ENCODE data around the gene ADPGK.
"Not testable (repeated sequence)": the region's sequence is repeated elsewhere in the genome, so short reads cannot be mapped to it uniquely, and the experiment has no call there.

The ADPGK gene

GRCh38 chr15:72807346-72807745, 23.8 kb upstream of the ADPGK start:
- not testable (repeated sequence) for H3K27ac ChIP-seq (ENCODE audit: low read length); H3K4me3 ChIP-seq (ENCODE audit: low read length); H3K9me3 ChIP-seq (ENCODE audit: control insufficient read depth, insufficient read depth, low read length); DNase-seq (ENCODE audit: low read depth, low spot score); H3K27me3 ChIP-seq (ENCODE audit: control insufficient read depth, insufficient read depth, low read length); H3K36me3 ChIP-seq (ENCODE audit: control insufficient read depth, insufficient read depth, low read length); H3K4me1 ChIP-seq (ENCODE audit: control insufficient read depth, insufficient read depth, low read length)
- WGBS (ENCODE audit: insufficient coverage, insufficient read length) = no CpG with 5 or more reads among the region's 22 CpGs

- no peak for DNase-seq (ENCODE audit: low read depth, low spot score)
- Histone ChIP-seq H3K9me3 (ENCODE audit: control insufficient read depth, insufficient read depth, low read length) (no peaks in the 10 kb centered on the region), H3K27me3 (ENCODE audit: control insufficient read depth, insufficient read depth, low read length) (no peaks in the 10 kb centered on the region), H3K4me1 (ENCODE audit: control insufficient read depth, insufficient read depth, low read length) (no peaks in the 10 kb centered on the region), H3K4me3 (ENCODE audit: low read length) (no peak overlapping the region), H3K27ac (ENCODE audit: low read length) (no peak overlapping the region), H3K36me3 (ENCODE audit: control insufficient read depth, insufficient read depth, low read length) (no peaks in the 10 kb centered on the region)
- no CpG with 5 or more reads among the region's 1 CpG for WGBS (ENCODE audit: insufficient coverage, insufficient read length)
Measured at GRCh38 chr15:72803006-72803405, 19.4 kb upstream of the ADPGK start.

GRCh38 chr15:72801590-72802325, 18.2 kb upstream of the ADPGK start:
- no peaks in the 10 kb centered on the region for H3K36me3 ChIP-seq (ENCODE audit: control insufficient read depth, insufficient read depth, low read length)
- no peaks in the 10 kb centered on the region for H3K9me3 ChIP-seq (ENCODE audit: control insufficient read depth, insufficient read depth, low read length)
- DNase-seq (ENCODE audit: low read depth, low spot score) = no peak
- no peak overlapping the region for H3K27ac ChIP-seq (ENCODE audit: low read length)
- no peaks in the 10 kb centered on the region for H3K27me3 ChIP-seq (ENCODE audit: control insufficient read depth, insufficient read depth, low read length)
- WGBS (ENCODE audit: insufficient coverage, insufficient read length) = no CpG with 5 or more reads among the region's 7 CpGs
- H3K4me1 ChIP-seq (ENCODE audit: control insufficient read depth, insufficient read depth, low read length) = no peaks in the 10 kb centered on the region
- H3K4me3 ChIP-seq (ENCODE audit: low read length) = no peak overlapping the region

GRCh38 chr15:72800833-72801481, 17.4 kb upstream of the ADPGK start:
- no peaks in the 10 kb centered on the region for H3K36me3 ChIP-seq (ENCODE audit: control insufficient read depth, insufficient read depth, low read length)
- no peaks in the 10 kb centered on the region for H3K9me3 ChIP-seq (ENCODE audit: control insufficient read depth, insufficient read depth, low read length)
- H3K27me3 ChIP-seq (ENCODE audit: control insufficient read depth, insufficient read depth, low read length) = peaks cover 3% of the 10 kb centered on the region; the same call in 1 of the 2 replicates
- no peak overlapping the region for H3K27ac ChIP-seq (ENCODE audit: low read length)
- no CpG with 5 or more reads among the region's 8 CpGs for WGBS (ENCODE audit: insufficient coverage, insufficient read length)
- DNase-seq (ENCODE audit: low read depth, low spot score) = no peak
- H3K4me1 ChIP-seq (ENCODE audit: control insufficient read depth, insufficient read depth, low read length) = no peaks in the 10 kb centered on the region
- H3K4me3 ChIP-seq (ENCODE audit: low read length) = no peak overlapping the region

GRCh38 chr15:72797834-72798233, 14.3 kb upstream of the ADPGK start:
- no CpG with 5 or more reads among the region's 6 CpGs for WGBS (ENCODE audit: insufficient coverage, insufficient read length)
- no peaks in the 10 kb centered on the region for H3K36me3 ChIP-seq (ENCODE audit: control insufficient read depth, insufficient read depth, low read length)
- H3K27ac ChIP-seq (ENCODE audit: low read length) = no peak overlapping the region
- DNase-seq (ENCODE audit: low read depth, low spot score) = no peak
- H3K4me3 ChIP-seq (ENCODE audit: low read length) = no peak overlapping the region
- peaks cover 3% of the 10 kb centered on the region; the same call in 1 of the 2 replicates for H3K27me3 ChIP-seq (ENCODE audit: control insufficient read depth, insufficient read depth, low read length)
- no peaks in the 10 kb centered on the region for H3K4me1 ChIP-seq (ENCODE audit: control insufficient read depth, insufficient read depth, low read length)
- H3K9me3 ChIP-seq (ENCODE audit: control insufficient read depth, insufficient read depth, low read length) = no peaks in the 10 kb centered on the region

- no peak overlapping the region for H3K27ac ChIP-seq (ENCODE audit: low read length)
- H3K27me3 ChIP-seq (ENCODE audit: control insufficient read depth, insufficient read depth, low read length) = peaks cover 3% of the 10 kb centered on the region; the same call in 1 of the 2 replicates
- WGBS (ENCODE audit: insufficient coverage, insufficient read length) = no CpG with 5 or more reads among the region's 12 CpGs
- no peaks in the 10 kb centered on the region for H3K36me3 ChIP-seq (ENCODE audit: control insufficient read depth, insufficient read depth, low read length)
- H3K4me3 ChIP-seq (ENCODE audit: low read length) = peak overlapping the region; percentile 50; the same call in 1 of the 2 replicates
- H3K9me3 ChIP-seq (ENCODE audit: control insufficient read depth, insufficient read depth, low read length) = no peaks in the 10 kb centered on the region
- no peak for DNase-seq (ENCODE audit: low read depth, low spot score)
- no peaks in the 10 kb centered on the region for H3K4me1 ChIP-seq (ENCODE audit: control insufficient read depth, insufficient read depth, low read length)
Measured at GRCh38 chr15:72797338-72797689, 13.8 kb upstream of the ADPGK start.

- no CpG with 5 or more reads among the region's 72 CpGs for WGBS (ENCODE audit: insufficient coverage, insufficient read length)
- no peak for DNase-seq (ENCODE audit: low read depth, low spot score)
- no peak overlapping the region for H3K27ac ChIP-seq (ENCODE audit: low read length)
Measured at GRCh38 chr15:72796515-72797337, 13.2 kb upstream of the ADPGK start.

GRCh38 chr15:72796210-72796514, 12.6 kb upstream of the ADPGK start:
- no CpG with 5 or more reads among the region's 7 CpGs for WGBS (ENCODE audit: insufficient coverage, insufficient read length)
- H3K27me3 ChIP-seq (ENCODE audit: control insufficient read depth, insufficient read depth, low read length) = peaks cover 3% of the 10 kb centered on the region; the same call in 1 of the 2 replicates
- no peak overlapping the region for H3K27ac ChIP-seq (ENCODE audit: low read length)
- H3K4me1 ChIP-seq (ENCODE audit: control insufficient read depth, insufficient read depth, low read length) = no peaks in the 10 kb centered on the region
- no peaks in the 10 kb centered on the region for H3K36me3 ChIP-seq (ENCODE audit: control insufficient read depth, insufficient read depth, low read length)
- no peaks in the 10 kb centered on the region for H3K9me3 ChIP-seq (ENCODE audit: control insufficient read depth, insufficient read depth, low read length)
- no peak for DNase-seq (ENCODE audit: low read depth, low spot score)
- H3K4me3 ChIP-seq (ENCODE audit: low read length) = peak overlapping the region; percentile 50; the same call in 1 of the 2 replicates

More at GRCh38 chr15:72796515-72797337, 13.2 kb upstream of the ADPGK start:
- Histone ChIP-seq H3K4me1 (ENCODE audit: control insufficient read depth, insufficient read depth, low read length) (no peaks in the 10 kb centered on the region), H3K9me3 (ENCODE audit: control insufficient read depth, insufficient read depth, low read length) (no peaks in the 10 kb centered on the region), H3K27me3 (ENCODE audit: control insufficient read depth, insufficient read depth, low read length) (peaks cover 3% of the 10 kb centered on the region; the same call in 1 of the 2 replicates), H3K36me3 (ENCODE audit: control insufficient read depth, insufficient read depth, low read length) (no peaks in the 10 kb centered on the region), H3K4me3 (ENCODE audit: low read length) (peak overlapping the region; percentile 50; the same call in 1 of the 2 replicates)

GRCh38 chr15:72793766-72794660, 10.5 kb upstream of the ADPGK start:
- no peaks in the 10 kb centered on the region for H3K36me3 ChIP-seq (ENCODE audit: control insufficient read depth, insufficient read depth, low read length)
- DNase-seq (ENCODE audit: low read depth, low spot score) = no peak
- no peak overlapping the region for H3K4me3 ChIP-seq (ENCODE audit: low read length)
- peaks cover 3% of the 10 kb centered on the region; the same call in 1 of the 2 replicates for H3K27me3 ChIP-seq (ENCODE audit: control insufficient read depth, insufficient read depth, low read length)
- no peaks in the 10 kb centered on the region for H3K4me1 ChIP-seq (ENCODE audit: control insufficient read depth, insufficient read depth, low read length)
- WGBS (ENCODE audit: insufficient coverage, insufficient read length) = no CpG with 5 or more reads among the region's 7 CpGs
- no peaks in the 10 kb centered on the region for H3K9me3 ChIP-seq (ENCODE audit: control insufficient read depth, insufficient read depth, low read length)
- H3K27ac ChIP-seq (ENCODE audit: low read length) = no peak overlapping the region

GRCh38 chr15:72792431-72792830, 8.9 kb upstream of the ADPGK start:
- WGBS (ENCODE audit: insufficient coverage, insufficient read length) = no CpG with 5 or more reads among the region's 2 CpGs
- no peak for DNase-seq (ENCODE audit: low read depth, low spot score)
- no peaks in the 10 kb centered on the region for H3K4me1 ChIP-seq (ENCODE audit: control insufficient read depth, insufficient read depth, low read length)
- H3K27me3 ChIP-seq (ENCODE audit: control insufficient read depth, insufficient read depth, low read length) = peaks cover 3% of the 10 kb centered on the region; the same call in 1 of the 2 replicates
- no peaks in the 10 kb centered on the region for H3K9me3 ChIP-seq (ENCODE audit: control insufficient read depth, insufficient read depth, low read length)
- H3K4me3 ChIP-seq (ENCODE audit: low read length) = no peak overlapping the region
- no peaks in the 10 kb centered on the region for H3K36me3 ChIP-seq (ENCODE audit: control insufficient read depth, insufficient read depth, low read length)
- no peak overlapping the region for H3K27ac ChIP-seq (ENCODE audit: low read length)
